PC-3 (cell line): Measurements from ENCODE around the gene PBX4. TPM values are rescaled to one million over a fixed set of nuclear protein-coding genes. Genes with fewer than 3 reads are reported as not detected.
A peak's percentile ranks its signal among the peaks of the same experiment; 100 is the strongest.

Experiments used
- ATAC-seq: fragments of 200-7000 bp; cut with Tn5 transposase; 2 replicates; pipeline ENCODE4 v1.9.1; 2020; ENCODE audit warnings: mild to moderate bottlenecking, moderate library complexity
- BruUV-seq: library from RNA; stranded (reverse); fragments of 400-500 nt; replicated peaks from 2 replicates; lab custom pipeline; 2021; lab: Mats Ljungman, UMichigan
- CTCF ChIA-PET: fragments of 300-600 bp; sonication (Branson Sonifier 250); formaldehyde crosslinking; loops from one replicate; lab custom pipeline; 2022; ENCODE audit warnings: antibody characterized with exemption; lab: Charles Lee
- POLR2A ChIA-PET: fragments of 300-600 bp; sonication (Branson Sonifier 250); formaldehyde crosslinking; loops from one replicate; lab custom pipeline; 2022; ENCODE audit warnings: antibody characterized with exemption; ENCODE audit not compliant: unreplicated experiment; lab: Charles Lee
- DNase-seq: peaks from one replicate; pipeline ENCODE4 v3.0.0-alpha.2; 2015
- H2AFZ ChIP-seq: fragments of 300-600 bp; sonication (generic); 2 replicates; pipeline ENCODE4 v1.6.0; 2016; ENCODE audit warnings: antibody characterized with exemption, low read length
- H3F3A ChIP-seq: fragments of 300-600 bp; sonication (generic); one replicate; pipeline ENCODE4 v1.6.0; 2017; ENCODE audit warnings: antibody characterized with exemption, low read length, control low read depth, mild to moderate bottlenecking; ENCODE audit not compliant: unreplicated experiment
- H3K27ac ChIP-seq: fragments of 300-600 bp; sonication (generic); 2 replicates; pipeline ENCODE4 v1.5.1; 2016; ENCODE audit warnings: mild to moderate bottlenecking, low read length
- H3K27me3 ChIP-seq: fragments of 300-600 bp; sonication (generic); 2 replicates; pipeline ENCODE4 v1.6.1; 2016; ENCODE audit warnings: low read length, mixed read lengths
- H3K36me3 ChIP-seq: fragments of 300-600 bp; sonication (generic); 2 replicates; pipeline ENCODE4 v1.6.1; 2016; ENCODE audit warnings: low read depth, mixed run types, low read length, mixed read lengths
- H3K4me1 ChIP-seq: fragments of 300-600 bp; sonication (generic); 2 replicates; pipeline ENCODE4 v1.5.1; 2016; ENCODE audit warnings: low read length; ENCODE audit not compliant: insufficient read depth
- H3K4me2 ChIP-seq: fragments of 300-600 bp; sonication (generic); 2 replicates; pipeline ENCODE4 v1.6.0; 2016; ENCODE audit warnings: low read length
- H3K4me3 ChIP-seq: fragments of 300-600 bp; sonication (generic); 2 replicates; pipeline ENCODE4 v1.5.1; 2016; ENCODE audit warnings: mild to moderate bottlenecking, low read length, mixed read lengths
- H3K79me2 ChIP-seq: fragments of 300-600 bp; sonication (generic); 2 replicates; pipeline ENCODE4 v1.6.1; 2017; ENCODE audit warnings: low read length, mixed read lengths
- H3K9ac ChIP-seq: fragments of 300-600 bp; sonication (generic); 2 replicates; pipeline ENCODE4 v1.6.0; 2016; ENCODE audit warnings: mild to moderate bottlenecking, low read length
- H3K9me2 ChIP-seq: fragments of 300-600 bp; sonication (generic); replicated peaks from 2 replicates; pipeline ENCODE4 v1.6.1; 2016; ENCODE audit warnings: mixed run types, low read length, mixed read lengths
- H3K9me3 ChIP-seq: fragments of 300-600 bp; sonication (generic); 2 replicates; pipeline ENCODE4 v1.6.1; 2016; ENCODE audit warnings: low read length, mixed read lengths
- H4K20me1 ChIP-seq: fragments of 300-600 bp; sonication (generic); 2 replicates; pipeline ENCODE4 v1.6.1; 2016; ENCODE audit warnings: low read length, mixed read lengths
- CTCF ChIP-seq: fragments of 300-600 bp; sonication (generic); conservative IDR thresholded peaks from 2 replicates; pipeline ENCODE4 v1.5.1; 2017; ENCODE audit warnings: antibody characterized with exemption, low read depth, mild to moderate bottlenecking, low read length
- EZH2 ChIP-seq: fragments of 300-600 bp; sonication (generic); IDR thresholded peaks from one replicate; pipeline ENCODE4 v1.6.1; 2017; ENCODE audit warnings: antibody characterized with exemption, mild to moderate bottlenecking, low read length; ENCODE audit not compliant: unreplicated experiment
- EZH2phosphoT487 ChIP-seq: fragments of 300-600 bp; sonication (generic); IDR thresholded peaks from 2 replicates; pipeline ENCODE4 v1.6.1; 2018; ENCODE audit warnings: mild to moderate bottlenecking, antibody characterized with exemption, low read length, borderline replicate concordance
- intact Hi-C: fragments of 100-400 bp; cut with micrococcal nuclease; formaldehyde crosslinking; loops from 2 replicates; pipeline ENCODE4 v1.9.0; 2023
- total RNA-seq: library from RNA; depleted of rRNA; stranded (reverse); fragments of >200 nt; gene quantifications from 2 replicates; pipeline ENCODE4 v1.2.3, GENCODE V29; 2014

Gene PBX4
- total RNA-seq, 1 experiment from 2014 or later = 6.9 TPM

GRCh38 chr19:19520989-19521388 is 97.5 kb downstream of the PBX4 start:
- ATAC-seq (no peak), DNase-seq (no peak)
- no peak overlapping the region for H3K4me3 ChIP-seq
- ChIA-PET POLR2A (no interaction called here), CTCF (no interaction called here)
- intact Hi-C loops = no loop called here
- peaks cover 9% of the 10 kb centered on the region; the same call in 1 of the 2 replicates for H3K4me1 ChIP-seq
- no TSS peak for BruUV-seq
- 0 out of 2 replicates have a peak, but pooled peaks cover 5% of the 10 kb centered on the region for H4K20me1 ChIP-seq
- no peaks in the 10 kb centered on the region for H3F3A ChIP-seq
- no peak overlapping the region for H3K27ac ChIP-seq
- no peak overlapping the region for H3K9ac ChIP-seq
- no peak overlapping the region for H3K4me2 ChIP-seq
- H3K9me2 ChIP-seq = no peaks in the 10 kb centered on the region
- no peaks in the 10 kb centered on the region for H3K9me3 ChIP-seq
- peaks cover 12% of the 10 kb centered on the region; the same call in 1 of the 2 replicates for H3K36me3 ChIP-seq
- H3K79me2 ChIP-seq = peaks cover 88% of the 10 kb centered on the region
- H2AFZ ChIP-seq = no peak overlapping the region
- TF ChIP-seq EZH2 (no peak), EZH2phosphoT487 (no peak), CTCF (no peak)
- no peaks in the 10 kb centered on the region for H3K27me3 ChIP-seq

GRCh38 chr19:19517235-19517619 is 101.3 kb downstream of the PBX4 start:
- no peak for ATAC-seq
- POLR2A ChIA-PET = no interaction called here
- H3K4me1 ChIP-seq = peaks cover 15% of the 10 kb centered on the region; the same call in 1 of the 2 replicates
- H3K79me2 ChIP-seq = peaks cover 60% of the 10 kb centered on the region
- DNase-seq = no peak
- no peaks in the 10 kb centered on the region for H3K27me3 ChIP-seq
- H3K9ac ChIP-seq = peak overlapping the region; percentile 83; the same call in 1 of the 2 replicates
- TF ChIP-seq CTCF (no peak), EZH2 (no peak), EZH2phosphoT487 (no peak)
- H3F3A ChIP-seq = no peaks in the 10 kb centered on the region
- intact Hi-C loops = no loop called here
- no peak overlapping the region for H3K27ac ChIP-seq
- H3K4me2 ChIP-seq = peak overlapping the region; percentile 88
- no peaks in the 10 kb centered on the region for H4K20me1 ChIP-seq
- no peak overlapping the region for H2AFZ ChIP-seq
- CTCF ChIA-PET = no interaction called here
- peaks cover 7% of the 10 kb centered on the region; the same call in 1 of the 2 replicates for H3K36me3 ChIP-seq
- H3K9me2 ChIP-seq = no peaks in the 10 kb centered on the region
- TSS peak; percentile 57 for BruUV-seq
- peak overlapping the region; percentile 99 for H3K4me3 ChIP-seq
- no peaks in the 10 kb centered on the region for H3K9me3 ChIP-seq

- Histone ChIP-seq H3K27me3 (no peaks in the 10 kb centered on the region), H3K9me3 (no peaks in the 10 kb centered on the region), H3K4me3 (peak within 1 kb of the TSS; percentile 99), H4K20me1 (no peaks in the 10 kb centered on the region), H2AFZ (peak within 1 kb of the TSS; percentile 86), H3K9ac (peak within 1 kb of the TSS; percentile 83), H3F3A (no peaks in the 10 kb centered on the region), H3K27ac (peak within 1 kb of the TSS; percentile 42), H3K4me1 (peaks cover 15% of the 10 kb centered on the region; the same call in 1 of the 2 replicates), H3K4me2 (peak within 1 kb of the TSS; percentile 88), H3K36me3 (peaks cover 7% of the 10 kb centered on the region; the same call in 1 of the 2 replicates), H3K9me2 (no peaks in the 10 kb centered on the region), H3K79me2 (peaks cover 47% of the 10 kb centered on the region)
- peak; percentile 97 for DNase-seq
- POLR2A ChIA-PET = interaction anchor here (0.5 kb wide), 1 partner anchor 97 kb away, joined by 3 read pairs; no protein-coding TSS in a partner anchor
- intact Hi-C loops = no loop called here
- TF ChIP-seq EZH2phosphoT487 (no peak), CTCF (peak; percentile 38; the same call in 1 of the 2 replicates)
- CTCF ChIA-PET = no interaction called here
- BruUV-seq = TSS peak; percentile 94
- ATAC-seq = peak; percentile 90
These were observed 102.6 kb downstream of the PBX4 start, which contains the start of gene NDUFA13 for GRCh38 chr19:19515642-19516519. Gene NDUFA13 (plus strand): TSS chr19:19516225. CDS start chr19:19516239, 14 bp downstream.
